Stimulated activated CD4-positive, alpha-beta T cell treated with anti-CD3 and anti-CD28 coated beads, TNF-alpha, amount 100 ng/mL, for 24 hours (primary cell): ENCODE results near the gene ITPR2.
A peak's percentile ranks its signal among the peaks of the same experiment; 100 is the strongest.
"Not testable (repeated sequence)": the region's sequence is repeated elsewhere in the genome, so short reads cannot be mapped to it uniquely, and the experiment has no call there.

Source experiments
- DNase-seq, 3 experiments: peaks; one replicate each; pipeline ENCODE4 v3.0.0-alpha.2; 2020; ENCODE audit warnings: low read depth in 3 of 3

Gene ITPR2

GRCh38 chr12:26848156-26848825, 15.3 kb upstream of the ITPR2 start:
- DNase-seq, result no peak

DNA sequence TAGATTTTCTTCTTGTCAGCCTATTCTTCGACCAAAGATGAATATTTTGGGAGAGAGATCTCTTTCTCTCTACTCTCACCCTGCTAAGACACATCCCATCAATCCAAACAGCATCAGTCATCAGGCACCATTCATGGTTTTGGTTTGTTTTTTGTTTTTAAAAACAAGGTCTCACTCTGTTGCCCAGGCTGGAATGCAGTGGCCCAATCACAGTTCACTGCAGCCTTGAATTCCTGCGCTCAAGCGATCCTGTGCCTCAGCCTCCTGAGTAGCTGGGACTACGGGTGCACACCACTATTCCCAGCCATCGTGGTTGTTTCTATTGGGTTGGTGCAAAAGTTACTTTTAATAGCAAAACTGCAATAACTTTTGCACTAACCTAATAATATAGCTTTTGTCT, 14.4 kb upstream of the ITPR2 start:
- no peak for DNase-seq

GRCh38 chr12:26846416-26846815, 13.4 kb upstream of the ITPR2 start:
- no peak for DNase-seq

DNA sequence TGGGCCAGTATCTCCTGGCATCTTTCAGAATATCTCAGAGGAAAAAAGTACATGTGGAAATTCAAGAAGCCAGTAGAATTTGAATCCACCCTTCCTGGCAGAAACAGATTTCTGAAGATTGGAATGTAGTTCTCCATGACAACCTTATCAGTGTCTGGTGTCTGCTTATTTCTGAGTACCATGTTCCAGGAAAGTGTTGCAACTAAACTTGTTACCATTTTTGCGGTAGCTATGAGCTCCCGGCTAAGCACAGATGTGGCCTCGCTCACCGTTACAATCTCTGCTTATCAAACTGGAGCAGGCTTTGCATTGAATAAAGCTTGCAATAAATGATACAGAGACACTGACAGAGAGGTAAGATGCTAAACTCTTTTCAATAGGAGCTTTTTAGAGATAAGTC, 13.0 kb upstream of the ITPR2 start:
- no peak for DNase-seq

- DNase-seq, result peak in 1 of 3 experiments; percentile 2
Observed at GRCh38 chr12:26845057-26845666, 12.2 kb upstream of the ITPR2 start.

- no peak for DNase-seq
Observed at GRCh38 chr12:26843311-26843710, 10.3 kb upstream of the ITPR2 start.

DNA sequence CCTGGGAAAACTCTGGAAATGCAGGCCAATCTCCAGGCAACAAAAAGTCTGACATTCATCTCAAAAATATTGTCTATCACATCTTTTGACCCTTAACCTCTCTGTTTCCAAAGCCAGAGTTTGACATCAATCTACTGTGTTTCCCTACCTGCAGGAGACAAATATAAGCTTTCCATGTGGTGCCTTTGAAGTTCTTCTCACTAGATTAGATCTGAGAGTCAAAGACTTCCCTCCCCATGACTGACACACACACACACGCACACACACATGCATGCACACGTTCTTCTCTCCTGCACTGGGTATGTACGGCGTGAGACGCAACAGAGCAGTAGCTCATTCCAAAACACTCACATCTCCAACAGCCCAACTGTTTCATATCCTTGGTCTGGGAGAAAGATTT, 8.1 kb upstream of the ITPR2 start:
- DNase-seq, result peak in 1 of 3 experiments; percentile 5

DNA sequence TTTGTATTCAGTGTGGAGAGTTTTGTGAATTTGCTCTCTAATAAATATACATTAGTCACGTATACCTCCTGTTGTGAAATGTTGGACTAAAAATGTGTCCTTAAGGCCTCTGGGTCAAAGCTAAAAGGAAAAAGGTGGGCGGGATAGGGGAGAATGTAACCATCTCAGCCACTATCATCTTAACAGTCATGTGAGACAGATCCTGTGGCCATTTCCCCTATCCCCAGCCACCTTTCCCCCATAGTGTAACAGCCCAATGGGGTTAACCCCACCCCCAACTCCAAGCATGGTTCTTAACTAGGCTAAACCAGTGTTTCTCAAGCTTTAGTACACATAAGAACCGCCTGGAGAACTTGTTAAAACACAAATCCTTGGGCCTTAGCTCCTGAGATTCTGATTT, 6.5 kb upstream of the ITPR2 start:
- no peak for DNase-seq

GRCh38 chr12:26838888-26839416, 6.0 kb upstream of the ITPR2 start:
- no peak for DNase-seq

GRCh38 chr12:26836201-26836600, 3.2 kb upstream of the ITPR2 start:
- no peak for DNase-seq

DNA sequence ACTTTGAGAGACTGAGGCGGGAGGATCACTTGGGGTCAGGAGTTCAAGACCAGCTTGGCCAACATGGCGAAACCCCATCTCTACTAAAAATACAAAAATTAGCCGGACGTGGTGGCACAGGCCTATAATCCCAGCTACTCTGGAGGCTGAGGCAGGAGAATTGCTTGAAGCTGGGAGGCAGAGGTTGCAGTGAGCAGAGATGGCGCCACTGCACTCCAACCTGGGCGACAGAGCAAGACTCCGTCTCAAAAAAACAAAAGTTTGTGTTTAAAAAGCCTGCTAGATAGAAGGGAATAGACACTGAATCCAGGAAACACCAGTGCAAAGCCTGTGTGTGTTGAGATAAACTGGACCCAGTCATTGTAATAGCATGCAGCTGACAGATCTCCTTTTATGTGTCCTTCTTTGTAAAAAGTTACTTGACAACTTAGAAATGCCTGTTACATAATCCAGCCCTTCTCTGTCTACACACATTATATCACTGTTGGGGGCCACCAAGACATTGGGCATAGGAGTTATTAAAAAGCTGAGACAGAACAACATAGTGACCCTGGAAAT, 1.6 kb upstream of the ITPR2 start:
- not testable (repeated sequence) for DNase-seq

DNA sequence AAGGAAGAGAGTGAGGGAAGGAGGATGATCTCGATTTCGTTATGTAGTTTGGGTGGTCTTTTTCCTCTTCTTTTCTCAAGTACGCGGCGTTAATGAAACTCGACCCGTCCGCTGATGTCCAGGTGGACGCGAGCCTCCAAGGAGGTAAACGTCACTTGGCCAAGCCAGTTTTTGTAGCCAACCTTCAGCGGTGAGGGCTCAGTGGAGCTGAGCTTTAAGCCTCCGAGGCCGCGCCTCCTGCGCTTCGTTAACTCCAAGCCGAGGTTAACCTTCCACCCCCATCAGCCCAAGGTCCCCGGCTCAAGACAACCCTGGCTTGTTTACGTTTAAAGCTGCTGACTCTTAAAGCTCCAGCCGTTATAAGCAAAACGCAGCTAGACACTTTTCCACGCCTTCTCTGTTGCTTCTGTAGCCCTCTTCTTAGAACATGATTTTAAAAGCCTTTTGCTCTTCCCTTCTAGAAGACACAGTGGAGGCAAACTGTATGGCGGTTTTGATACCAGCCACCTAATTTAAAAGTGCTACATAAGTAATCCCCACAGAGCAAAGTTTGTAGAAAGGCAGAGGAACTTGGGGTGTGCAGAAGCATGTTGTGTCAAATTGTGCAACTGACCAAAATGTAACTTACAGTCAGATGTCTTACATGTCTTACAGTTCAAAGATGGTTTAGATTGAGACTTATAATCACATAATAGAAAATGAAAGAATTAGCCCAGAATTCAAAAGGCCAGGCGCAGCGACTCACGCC, 923 bp upstream of the ITPR2 start:
- no peak for DNase-seq

DNA sequence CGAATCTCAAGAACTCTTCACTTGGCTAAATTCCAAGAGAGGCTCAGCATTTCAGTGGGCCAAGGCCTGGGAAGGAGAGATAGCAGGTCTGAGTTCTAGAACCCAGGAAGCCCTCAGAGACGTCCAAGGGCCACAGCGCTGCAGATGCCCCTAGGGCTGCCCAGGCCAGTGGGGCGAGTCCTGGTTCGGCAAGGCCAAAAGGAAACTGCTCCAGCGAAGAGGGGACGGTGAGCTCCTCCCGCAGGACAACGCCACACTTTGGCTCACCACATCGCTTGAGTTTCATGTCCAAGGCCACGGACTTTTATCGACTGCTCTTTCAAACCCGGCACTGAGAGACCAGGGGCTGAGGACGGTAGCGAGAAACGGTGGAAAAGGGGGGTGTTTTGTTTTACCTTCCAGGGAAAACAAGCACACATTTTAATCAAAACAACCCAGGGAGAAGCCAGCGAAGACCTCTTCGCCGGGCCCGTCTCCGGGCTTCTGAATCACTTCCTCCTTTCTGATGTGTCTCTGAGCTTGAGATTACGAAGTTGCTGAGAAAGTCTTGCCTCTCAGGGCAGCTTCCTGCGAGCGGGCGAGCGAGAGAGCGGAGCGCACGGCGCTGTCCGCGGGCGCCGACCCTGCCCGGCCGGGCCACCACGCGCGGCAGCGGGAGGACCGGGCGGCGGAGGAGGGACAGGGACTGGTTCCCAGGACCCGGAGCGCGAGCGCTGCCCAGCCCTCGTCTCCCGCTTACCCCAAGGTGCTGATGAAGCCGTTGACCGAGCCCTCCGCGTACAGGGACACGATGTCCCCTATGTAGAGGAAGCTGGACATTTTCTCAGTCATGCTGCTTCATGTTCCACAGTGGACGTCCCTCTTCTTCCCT, 808 bp downstream of the ITPR2 start:
- peak; percentile 31 to 57 (median 31) for DNase-seq

DNA sequence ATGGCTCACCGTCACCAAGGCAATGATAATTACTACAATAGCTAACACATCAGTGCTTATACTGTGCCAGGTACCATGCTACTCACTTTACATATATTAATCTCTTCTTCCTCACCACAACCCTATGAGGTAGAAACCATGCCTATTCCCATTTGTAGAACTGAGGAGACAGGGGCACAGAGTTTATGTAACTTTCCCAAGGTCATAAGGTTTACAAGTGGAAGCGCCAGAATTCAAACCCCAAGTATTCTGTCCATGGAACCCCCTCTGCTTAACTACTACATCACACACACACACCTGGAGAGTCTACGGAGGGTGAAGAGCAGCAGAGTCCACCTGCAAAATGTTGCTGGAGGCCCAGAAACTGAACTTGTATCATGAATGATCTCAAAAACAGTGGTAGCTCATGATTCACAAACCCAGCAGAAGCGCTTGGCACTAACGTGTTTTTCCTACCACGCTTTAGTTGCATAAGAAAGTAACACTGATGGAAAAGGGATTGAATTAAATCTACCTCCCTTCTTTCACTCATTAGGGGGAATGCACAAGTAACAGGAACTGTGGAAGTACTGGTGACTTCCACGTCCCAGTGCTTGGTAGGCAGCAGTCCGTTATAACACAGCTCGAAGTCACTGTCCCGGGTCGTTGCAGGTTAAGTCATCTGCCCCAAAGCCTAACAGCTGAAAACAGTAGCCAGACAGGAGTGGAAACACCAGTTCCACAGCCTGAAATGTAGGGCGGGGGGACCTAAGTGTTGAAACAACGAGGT, 2.0 kb downstream of the ITPR2 start:
- no peak for DNase-seq

GRCh38 chr12:26830363-26830762, 2.6 kb downstream of the ITPR2 start:
- DNase-seq, result no peak

GRCh38 chr12:26828280-26829073, 4.5 kb downstream of the ITPR2 start:
- DNase-seq, result no peak

DNA sequence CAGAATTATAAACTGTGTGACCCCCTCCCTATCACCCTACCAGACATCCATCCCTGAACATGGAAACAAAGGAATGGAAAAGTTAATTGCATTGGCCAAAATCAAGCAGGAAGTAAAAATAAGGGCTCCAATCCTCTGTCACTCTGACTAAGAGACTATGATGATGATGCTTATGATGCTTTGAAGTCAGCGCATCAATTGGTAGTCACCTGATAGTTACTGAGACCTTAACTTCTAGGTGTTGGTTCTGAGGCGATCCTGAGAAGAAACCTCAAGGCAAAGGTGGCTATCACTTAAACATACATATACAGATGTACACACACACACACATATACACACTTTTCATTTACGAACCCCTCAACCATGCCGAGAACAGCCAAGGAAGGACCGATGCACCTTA, 6.6 kb downstream of the ITPR2 start:
- DNase-seq, result no peak

DNA sequence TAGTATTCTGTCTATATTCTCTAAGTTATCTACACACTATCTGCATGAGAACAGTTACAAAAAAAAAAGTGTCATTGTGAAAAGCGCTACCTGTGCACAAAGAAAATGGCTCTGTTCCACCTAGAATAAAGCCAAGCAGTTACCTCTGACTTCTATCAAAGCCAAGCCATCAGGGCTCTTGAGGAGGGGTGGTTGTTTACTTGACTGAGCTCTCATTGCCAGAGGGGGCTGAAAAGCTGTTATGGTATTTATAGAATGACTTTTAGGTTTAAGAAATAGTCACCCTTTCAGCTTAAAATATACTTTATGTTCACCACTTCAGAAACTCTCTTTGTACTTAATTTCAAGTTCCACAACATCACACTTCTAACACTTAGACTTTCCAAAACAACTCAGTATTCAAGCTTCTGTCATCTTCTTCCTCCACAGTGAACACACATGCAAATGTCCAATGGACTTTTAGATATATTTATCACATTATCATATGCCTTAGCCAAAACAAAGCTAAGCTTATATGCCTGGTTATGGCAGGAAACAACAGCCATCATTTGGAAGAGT, 7.5 kb downstream of the ITPR2 start:
- DNase-seq, result no peak

DNA sequence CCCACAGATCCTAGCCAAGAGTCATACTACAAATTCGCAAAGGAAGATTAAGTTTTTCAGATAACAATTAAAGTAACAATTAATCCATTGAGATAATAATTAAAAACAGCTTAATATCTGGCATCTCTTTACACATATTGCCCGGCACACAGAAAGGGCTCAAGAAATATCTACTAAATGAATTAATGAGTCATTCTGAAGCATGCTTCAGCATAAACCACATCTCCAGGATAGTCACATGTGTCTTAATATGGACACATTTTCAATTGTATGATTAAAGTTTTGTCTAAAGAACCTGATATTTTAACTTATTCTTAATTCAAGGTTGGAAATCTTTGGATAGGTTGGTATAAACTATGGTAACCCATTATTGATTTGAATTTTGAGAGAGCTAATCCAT, 9.6 kb downstream of the ITPR2 start:
- no peak for DNase-seq

DNA sequence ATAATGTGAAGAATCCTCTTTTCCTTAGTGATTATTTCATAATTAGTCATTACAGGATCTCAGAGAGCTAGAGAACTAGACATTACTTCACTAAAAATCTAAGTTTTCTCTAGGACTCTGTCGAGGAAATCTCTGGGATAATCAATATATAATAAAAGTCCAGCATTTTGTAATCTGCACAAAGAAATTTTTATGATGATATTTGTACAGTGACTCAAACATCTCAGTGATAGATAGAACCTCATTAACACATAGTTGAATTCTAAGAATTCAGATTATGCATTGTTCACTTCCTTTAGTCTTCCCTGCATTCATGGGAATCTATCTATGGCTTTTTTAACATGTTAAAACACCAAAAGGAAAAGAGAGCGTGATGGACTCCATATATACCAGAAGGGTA, 11.0 kb downstream of the ITPR2 start:
- no peak for DNase-seq
